Measurements from ENCODE around the gene ARHGAP28.

DNA sequence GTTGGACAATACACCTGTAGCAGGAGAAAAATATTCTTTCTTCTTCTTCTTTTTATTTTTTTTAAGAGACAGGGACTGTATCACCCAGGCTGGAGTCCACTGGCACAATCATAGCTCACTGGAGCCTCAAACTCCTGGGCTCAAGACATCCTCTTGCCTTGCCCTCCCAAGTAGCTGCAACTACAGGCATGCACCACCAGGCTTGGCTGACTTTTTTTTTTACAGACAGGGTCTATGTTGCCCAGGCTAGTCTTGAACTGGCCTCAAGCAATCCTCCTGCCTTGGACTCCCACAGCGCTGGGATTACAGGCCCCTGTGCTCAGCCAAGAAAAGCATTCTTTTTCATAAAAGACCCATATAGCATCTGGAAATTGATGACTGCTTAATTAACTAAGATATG, 17.1 kb upstream of the ARHGAP28 start:
- TF ChIP-seq CTCF (IDR thresholded peaks at IDR 0.05) (no peak), ZFX (IDR thresholded peaks at IDR 0.05; ENCODE audit: borderline replicate concordance) (no peak)

Data from 22Rv1 (cell line).